Left ventricle myocardium inferior (tissue), 1 donor: ENCODE results near the gene UBB. TPM values are rescaled to one million over a fixed set of nuclear protein-coding genes. Genes with fewer than 3 reads are reported as not detected.

Source experiments
- DNase-seq: peaks from one replicate; pipeline ENCODE4 v3.0.0-alpha.2; 2020
- H3K27ac ChIP-seq: fragments of 200-600 bp; replicated peaks from 2 replicates; pipeline ENCODE4 v1.8.0; 2021
- H3K27me3 ChIP-seq: fragments of 200-600 bp; 2 replicates; pipeline ENCODE4 v1.8.0; 2021; ENCODE audit warnings: low read depth
- H3K36me3 ChIP-seq: fragments of 200-600 bp; 2 replicates; pipeline ENCODE4 v1.8.0; 2021
- H3K4me1 ChIP-seq: fragments of 200-600 bp; 2 replicates; pipeline ENCODE4 v1.8.0; 2021
- H3K4me3 ChIP-seq: fragments of 200-600 bp; 2 replicates; pipeline ENCODE4 v1.8.0; 2021; ENCODE audit warnings: mild to moderate bottlenecking, moderate library complexity
- H3K9me3 ChIP-seq: fragments of 200-600 bp; replicated peaks from 2 replicates; pipeline ENCODE4 v1.8.0; 2021
- CTCF ChIP-seq: fragments of 200-600 bp; IDR thresholded peaks from 2 replicates; pipeline ENCODE4 v1.8.0; 2021; ENCODE audit warnings: antibody characterized with exemption, mild to moderate bottlenecking, borderline replicate concordance
- intact Hi-C: fragments of 100-400 bp; cut with micrococcal nuclease; formaldehyde crosslinking; loops from one replicate; pipeline ENCODE4 v1.11.0; 2022
- total RNA-seq: library from RNA; stranded (reverse); fragmentation: NEBNext Ultra II Directional; extraction: Animal tissue kit (Norgen Biotek cat#: 25700); gene quantifications from one replicate; pipeline ENCODE4 v1.2.1, GENCODE V29; 2021
- donor health status: DM: no; HTN: yes; CAD: no; lungs with severe emphysema.

The UBB gene
- total RNA-seq, 1 donor from 2014 or later = 1,605 TPM

DNA sequence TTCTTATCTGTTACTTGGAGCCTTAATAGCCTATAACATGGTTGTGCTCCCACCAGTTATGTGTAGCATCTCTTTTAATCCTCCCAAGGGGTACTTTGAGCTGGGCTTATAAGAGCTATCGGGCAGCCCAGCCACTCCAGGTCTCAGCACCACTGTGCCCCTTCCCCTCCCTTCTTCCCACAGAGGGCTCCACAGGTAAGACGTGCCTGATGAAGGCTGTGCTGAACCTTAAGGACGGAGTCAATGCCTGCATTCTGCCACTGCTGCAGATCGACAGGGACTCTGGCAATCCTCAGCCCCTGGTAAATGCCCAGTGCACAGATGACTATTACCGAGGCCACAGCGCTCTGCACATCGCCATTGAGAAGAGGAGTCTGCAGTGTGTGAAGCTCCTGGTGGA lies 41.5 kb downstream of the UBB start:
- Histone ChIP-seq H3K4me1 (peaks cover 25% of the 10 kb centered on the region), H3K27ac (no peak overlapping the region), H3K9me3 (no peaks in the 10 kb centered on the region), H3K27me3 (no peaks in the 10 kb centered on the region), H3K4me3 (no peak overlapping the region), H3K36me3 (peaks cover 57% of the 10 kb centered on the region)
- intact Hi-C loops = no loop called here
- TF ChIP-seq CTCF = no peak
- no peak for DNase-seq

- Histone ChIP-seq H3K4me3 (no peak overlapping the region), H3K9me3 (no peaks in the 10 kb centered on the region), H3K27me3 (no peaks in the 10 kb centered on the region), H3K36me3 (peaks cover 59% of the 10 kb centered on the region), H3K27ac (no peak overlapping the region), H3K4me1 (peaks cover 19% of the 10 kb centered on the region)
- DNase-seq = no peak
- intact Hi-C loops = no loop called here
- no peak for TF ChIP-seq CTCF
Measured at GRCh38 chr17:16423226-16423872, 42.5 kb downstream of the UBB start.

GRCh38 chr17:16425202-16425601 lies 44.3 kb downstream of the UBB start:
- intact Hi-C loops = no loop called here
- no peaks in the 10 kb centered on the region for H3K27me3 ChIP-seq
- no peak overlapping the region for H3K4me3 ChIP-seq
- H3K36me3 ChIP-seq = peaks cover 60% of the 10 kb centered on the region
- peaks cover 4% of the 10 kb centered on the region for H3K4me1 ChIP-seq
- DNase-seq = no peak
- H3K27ac ChIP-seq = no peak overlapping the region
- no peak for TF ChIP-seq CTCF
- H3K9me3 ChIP-seq = no peaks in the 10 kb centered on the region

DNA sequence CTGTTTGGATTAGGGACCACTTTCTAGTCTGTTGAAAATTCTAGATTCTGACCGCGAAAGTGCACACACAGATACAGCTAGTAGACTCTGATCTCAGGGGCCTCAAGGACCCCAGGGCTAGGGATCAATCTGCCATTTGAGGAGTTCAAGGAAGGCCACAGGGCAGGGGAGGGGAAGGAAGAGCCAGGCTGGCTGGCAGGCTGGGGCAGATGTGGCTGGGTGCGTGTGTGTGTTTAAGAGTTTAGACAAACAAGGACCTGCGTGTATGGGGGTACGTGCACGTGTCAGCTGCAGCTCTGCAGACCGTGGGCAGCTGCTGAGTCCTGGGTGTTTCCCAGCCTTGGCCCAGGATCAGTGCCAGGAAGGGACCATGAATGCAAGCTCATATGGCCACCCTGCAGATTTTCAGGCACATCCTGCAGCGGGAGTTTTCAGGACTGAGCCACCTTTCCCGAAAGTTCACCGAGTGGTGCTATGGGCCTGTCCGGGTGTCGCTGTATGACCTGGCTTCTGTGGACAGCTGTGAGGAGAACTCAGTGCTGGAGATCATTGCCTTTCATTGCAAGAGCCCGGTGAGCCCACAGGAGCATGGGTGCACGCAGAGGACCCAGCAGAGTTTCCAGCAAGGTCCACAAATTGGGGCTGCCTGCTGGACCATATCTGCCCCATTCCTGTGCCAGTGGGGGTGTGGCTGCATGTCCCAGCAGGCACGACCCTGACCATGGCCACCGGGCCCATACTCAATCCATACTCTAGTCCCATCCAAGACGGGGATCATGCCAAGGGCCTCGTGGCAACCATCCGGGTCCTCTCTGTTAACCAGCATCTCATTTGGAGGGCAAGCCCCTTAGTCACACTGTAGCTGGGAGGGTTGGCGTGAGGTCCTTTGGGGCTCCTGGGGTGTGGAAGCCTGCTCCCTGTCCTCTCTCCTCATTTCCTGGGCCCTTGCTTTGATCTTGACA lies 45.1 kb downstream of the UBB start:
- no peak for TF ChIP-seq CTCF
- Histone ChIP-seq H3K36me3 (peaks cover 53% of the 10 kb centered on the region), H3K4me3 (no peak overlapping the region), H3K9me3 (no peaks in the 10 kb centered on the region), H3K27ac (no peak overlapping the region), H3K27me3 (no peaks in the 10 kb centered on the region), H3K4me1 (peaks cover 4% of the 10 kb centered on the region)
- intact Hi-C loops = no loop called here
- no peak for DNase-seq

DNA sequence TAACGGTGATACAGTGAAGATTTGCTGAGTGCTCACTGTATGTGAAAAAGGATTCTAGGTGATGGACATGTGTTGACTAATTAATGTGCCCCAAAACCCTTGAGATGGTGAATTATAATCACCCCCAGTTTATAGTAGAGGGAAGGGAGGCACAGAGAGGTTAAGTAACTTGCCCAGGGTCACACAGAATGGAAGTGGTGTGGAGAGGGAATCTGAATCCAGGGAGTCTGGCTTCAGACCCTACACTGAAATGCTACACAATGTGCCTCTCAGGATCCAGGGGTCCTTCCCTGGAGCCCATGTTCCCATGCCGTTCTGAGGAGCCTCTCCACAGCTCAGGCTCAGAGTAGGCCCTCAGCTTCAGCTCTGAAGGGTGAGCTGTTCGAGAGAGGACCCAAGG lies 46.1 kb downstream of the UBB start:
- intact Hi-C loops = no loop called here
- Histone ChIP-seq H3K36me3 (peaks cover 53% of the 10 kb centered on the region), H3K27me3 (no peaks in the 10 kb centered on the region), H3K27ac (no peak overlapping the region), H3K4me3 (no peak overlapping the region), H3K4me1 (peaks cover 4% of the 10 kb centered on the region), H3K9me3 (no peaks in the 10 kb centered on the region)
- no peak for TF ChIP-seq CTCF
- no peak for DNase-seq
